OCI-LY1 (cell line): ENCODE results near the gene GRHL1.

Experiments
- H2AFZ ChIP-seq: fragments of 200-600 bp; sonication (generic), shearing (Covaris generic); 2 replicates; pipeline ENCODE4 v1.6.0; 2014; ENCODE audit warnings: antibody characterized with exemption, mild to moderate bottlenecking, low read length
- H3F3A ChIP-seq: fragments of 200-600 bp; sonication (generic), shearing (Covaris generic); 2 replicates; pipeline ENCODE4 v1.6.0; 2014; ENCODE audit warnings: mild to moderate bottlenecking, antibody characterized with exemption, low read length, moderate library complexity; ENCODE audit not compliant: insufficient read depth
- H3K27ac ChIP-seq: fragments of 200-600 bp; sonication (generic); 2 replicates; pipeline ENCODE4 v1.5.1; 2014; ENCODE audit warnings: low read length, mixed run types, mild to moderate bottlenecking, low read depth; ENCODE audit not compliant: poor library complexity, severe bottlenecking
- H3K27me3 ChIP-seq: fragments of 200-600 bp; sonication (generic); 2 replicates; pipeline ENCODE4 v1.6.0; 2014; ENCODE audit warnings: antibody characterized with exemption, mild to moderate bottlenecking, low read length, moderate library complexity; ENCODE audit not compliant: insufficient read depth
- H3K36me3 ChIP-seq: fragments of 200-600 bp; sonication (generic); 2 replicates; pipeline ENCODE4 v1.6.1; 2014; ENCODE audit warnings: mild to moderate bottlenecking, antibody characterized with exemption, low read length, moderate library complexity, mixed read lengths; ENCODE audit not compliant: insufficient read depth
- H3K4me1 ChIP-seq: fragments of 200-600 bp; sonication (generic); 2 replicates; pipeline ENCODE4 v1.5.1; 2014; ENCODE audit warnings: mild to moderate bottlenecking, low read length, moderate library complexity; ENCODE audit not compliant: insufficient read depth, severe bottlenecking
- H3K4me2 ChIP-seq: fragments of 200-600 bp; sonication (generic), shearing (Covaris generic); 2 replicates; pipeline ENCODE4 v1.6.1; 2014; ENCODE audit warnings: low read length
- H3K4me3 ChIP-seq: fragments of 200-600 bp; sonication (generic); 2 replicates; pipeline ENCODE4 v1.5.1; 2014; ENCODE audit warnings: low read length, low read depth, mild to moderate bottlenecking, mixed read lengths; ENCODE audit not compliant: poor library complexity, severe bottlenecking
- H3K79me2 ChIP-seq: fragments of 200-600 bp; shearing (Covaris generic); 2 replicates; pipeline ENCODE4 v1.6.1; 2016; ENCODE audit warnings: mixed run types, low read length, mixed read lengths; ENCODE audit not compliant: insufficient read depth
- H3K9ac ChIP-seq: fragments of 200-600 bp; sonication (generic), shearing (Covaris generic); 2 replicates; pipeline ENCODE4 v1.6.1; 2014; ENCODE audit warnings: mild to moderate bottlenecking, low read length, mixed read lengths
- H3K9me2 ChIP-seq: fragments of 200-600 bp; sonication (generic), shearing (Covaris generic); 2 replicates; pipeline ENCODE4 v1.6.1; 2014; ENCODE audit warnings: low read depth, mild to moderate bottlenecking, low read length, mixed read lengths
- H3K9me3 ChIP-seq: fragments of 200-600 bp; shearing (Covaris generic); 2 replicates; pipeline ENCODE4 v1.6.1; 2014; ENCODE audit warnings: low read length, mixed read lengths
- H4K20me1 ChIP-seq: fragments of 200-600 bp; sonication (generic), shearing (Covaris generic); 2 replicates; pipeline ENCODE4 v1.6.0; 2016; ENCODE audit warnings: mild to moderate bottlenecking, low read length; ENCODE audit not compliant: insufficient read depth
- CTCF ChIP-seq: fragments of 200-600 bp; sonication (generic), shearing (Covaris generic); IDR thresholded peaks from 2 replicates; pipeline ENCODE4 v1.5.1; 2017; ENCODE audit warnings: mild to moderate bottlenecking, antibody characterized with exemption, low read length, moderate library complexity, mixed read lengths
- EZH2 ChIP-seq: fragments of 200-600 bp; sonication (generic), shearing (Covaris generic); IDR thresholded peaks from 2 replicates; pipeline ENCODE4 v1.8.0; 2017; ENCODE audit warnings: borderline replicate concordance, mixed run types, mild to moderate bottlenecking, antibody characterized with exemption, low read length, moderate library complexity, mixed read lengths

The GRHL1 gene

GRCh38 chr2:10016001-10016801 lies 64.7 kb downstream of the GRHL1 start:
- Histone ChIP-seq H3K4me1 (no peaks in the 10 kb centered on the region), H3K36me3 (no peaks in the 10 kb centered on the region), H2AFZ (no peak overlapping the region), H3K9me2 (no peaks in the 10 kb centered on the region), H3K4me3 (no peak overlapping the region), H3K27ac (no peak overlapping the region), H3K9me3 (no peaks in the 10 kb centered on the region), H4K20me1 (no peaks in the 10 kb centered on the region), H3K27me3 (0 out of 2 replicates have a peak, but pooled peaks cover 4% of the 10 kb centered on the region), H3K79me2 (no peaks in the 10 kb centered on the region), H3K4me2 (no peak overlapping the region), H3K9ac (no peak overlapping the region), H3F3A (no peaks in the 10 kb centered on the region)
- TF ChIP-seq EZH2 (no peak), CTCF (no peak)

- H3K4me2 ChIP-seq = no peak overlapping the region
- H3K27me3 ChIP-seq = 0 out of 2 replicates have a peak, but pooled peaks cover 4% of the 10 kb centered on the region
- no peaks in the 10 kb centered on the region for H3K9me3 ChIP-seq
- H3K9ac ChIP-seq = no peak overlapping the region
- H3K27ac ChIP-seq = no peak overlapping the region
- no peak overlapping the region for H2AFZ ChIP-seq
- no peak for TF ChIP-seq EZH2
- TF ChIP-seq CTCF = no peak
- H3K4me1 ChIP-seq = no peaks in the 10 kb centered on the region
- H4K20me1 ChIP-seq = no peaks in the 10 kb centered on the region
- H3K9me2 ChIP-seq = no peaks in the 10 kb centered on the region
- H3F3A ChIP-seq = no peaks in the 10 kb centered on the region
- H3K79me2 ChIP-seq = no peaks in the 10 kb centered on the region
- no peaks in the 10 kb centered on the region for H3K36me3 ChIP-seq
- H3K4me3 ChIP-seq = no peak overlapping the region
Measured at GRCh38 chr2:10016802-10017258, 65.3 kb downstream of the GRHL1 start.

DNA sequence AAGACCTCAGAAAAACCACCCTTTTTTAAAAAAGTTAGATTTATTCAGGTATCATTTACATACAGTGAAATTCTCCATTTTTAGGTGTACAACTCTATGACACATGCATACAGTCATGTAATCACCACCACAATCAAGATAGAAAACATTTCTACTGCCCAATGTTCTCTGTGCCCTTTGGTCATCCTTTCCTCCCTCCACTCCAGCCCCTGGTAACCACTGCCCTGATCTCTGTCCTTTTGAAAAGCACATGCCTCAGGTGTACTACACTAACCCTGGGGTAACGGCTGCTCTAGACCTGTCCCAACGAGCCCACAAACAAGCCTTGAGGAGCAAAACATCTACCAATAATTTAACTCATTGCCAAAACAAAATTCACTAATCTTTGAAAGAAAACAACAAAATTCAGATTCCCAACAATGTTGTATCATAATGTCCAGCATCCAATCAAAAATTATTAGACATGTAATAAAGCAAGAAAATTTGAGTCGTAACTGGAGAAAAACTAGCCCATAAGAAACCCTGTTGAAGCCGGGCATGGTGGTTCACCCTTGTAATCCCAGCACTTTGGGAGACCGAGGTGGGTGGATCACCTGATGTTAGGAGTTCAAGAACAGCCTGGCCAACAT lies 65.9 kb downstream of the GRHL1 start:
- TF ChIP-seq EZH2 (no peak), CTCF (no peak)
- Histone ChIP-seq H3K27ac (no peak overlapping the region), H3K36me3 (no peaks in the 10 kb centered on the region), H4K20me1 (no peaks in the 10 kb centered on the region), H3K27me3 (0 out of 2 replicates have a peak, but pooled peaks cover 4% of the 10 kb centered on the region), H3K9ac (no peak overlapping the region), H3F3A (no peaks in the 10 kb centered on the region), H3K9me3 (no peaks in the 10 kb centered on the region), H3K9me2 (no peaks in the 10 kb centered on the region), H3K4me1 (no peaks in the 10 kb centered on the region), H3K4me2 (no peak overlapping the region), H3K79me2 (no peaks in the 10 kb centered on the region), H2AFZ (no peak overlapping the region), H3K4me3 (no peak overlapping the region)
